ENCODE measurements around the gene SYNDIG1.

SYNDIG1 gene

GRCh38 chr20:24640686-24641085 lies 171.3 kb downstream of the SYNDIG1 start:
- no peak for DNase-seq

DNA sequence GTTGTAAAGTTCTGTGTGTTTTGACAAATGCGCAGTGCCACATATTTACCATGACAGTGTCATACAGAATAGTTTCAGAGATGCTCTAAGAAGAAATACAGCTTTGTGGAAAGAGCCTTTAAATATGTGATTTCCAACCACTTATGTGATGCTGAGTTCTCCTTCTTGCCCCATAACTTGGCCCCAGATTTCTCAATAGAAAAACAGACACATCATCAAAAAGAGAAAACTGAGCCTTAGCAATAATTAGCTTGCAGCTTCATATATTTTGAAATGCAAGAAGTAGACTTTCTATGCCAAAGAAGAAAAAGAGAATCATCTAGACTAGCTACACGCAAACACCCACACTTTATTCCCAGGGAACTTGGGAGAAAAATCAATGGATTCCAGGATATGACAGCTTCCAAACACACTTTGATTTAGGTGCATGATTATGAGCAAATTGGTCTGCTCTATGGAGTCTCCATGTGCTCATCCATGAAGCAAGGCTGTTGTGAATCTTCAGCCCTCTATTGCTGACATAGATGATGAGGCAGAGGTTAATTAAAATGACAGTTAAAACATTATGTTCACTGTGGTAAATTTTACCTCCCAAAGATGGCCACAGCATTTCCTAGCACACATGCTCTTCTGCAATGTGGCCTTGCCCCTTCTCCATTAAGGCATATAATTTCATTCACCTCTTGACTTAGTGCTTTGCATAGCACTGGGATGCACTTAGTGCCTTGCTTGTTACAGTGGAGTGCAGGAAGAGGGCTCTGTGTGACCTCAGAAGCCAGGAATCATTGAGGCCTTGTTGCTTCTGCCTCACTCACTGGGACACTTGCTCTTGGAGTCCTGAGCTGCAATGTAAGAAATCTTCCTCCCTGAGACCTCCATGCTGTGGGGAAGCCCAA lies 174.6 kb downstream of the SYNDIG1 start:
- no peak for DNase-seq

GRCh38 chr20:24646321-24646720 lies 176.9 kb downstream of the SYNDIG1 start:
- DNase-seq: no peak

GRCh38 chr20:24647713-24648112 lies 178.3 kb downstream of the SYNDIG1 start:
- DNase-seq: no peak

- no peak for DNase-seq
Measured at GRCh38 chr20:24648481-24648880, 179.1 kb downstream of the SYNDIG1 start.

- DNase-seq: no peak
Measured at GRCh38 chr20:24648919-24649318, 179.5 kb downstream of the SYNDIG1 start.

- DNase-seq: no peak
Measured at GRCh38 chr20:24649787-24650490, 180.5 kb downstream of the SYNDIG1 start.

DNA sequence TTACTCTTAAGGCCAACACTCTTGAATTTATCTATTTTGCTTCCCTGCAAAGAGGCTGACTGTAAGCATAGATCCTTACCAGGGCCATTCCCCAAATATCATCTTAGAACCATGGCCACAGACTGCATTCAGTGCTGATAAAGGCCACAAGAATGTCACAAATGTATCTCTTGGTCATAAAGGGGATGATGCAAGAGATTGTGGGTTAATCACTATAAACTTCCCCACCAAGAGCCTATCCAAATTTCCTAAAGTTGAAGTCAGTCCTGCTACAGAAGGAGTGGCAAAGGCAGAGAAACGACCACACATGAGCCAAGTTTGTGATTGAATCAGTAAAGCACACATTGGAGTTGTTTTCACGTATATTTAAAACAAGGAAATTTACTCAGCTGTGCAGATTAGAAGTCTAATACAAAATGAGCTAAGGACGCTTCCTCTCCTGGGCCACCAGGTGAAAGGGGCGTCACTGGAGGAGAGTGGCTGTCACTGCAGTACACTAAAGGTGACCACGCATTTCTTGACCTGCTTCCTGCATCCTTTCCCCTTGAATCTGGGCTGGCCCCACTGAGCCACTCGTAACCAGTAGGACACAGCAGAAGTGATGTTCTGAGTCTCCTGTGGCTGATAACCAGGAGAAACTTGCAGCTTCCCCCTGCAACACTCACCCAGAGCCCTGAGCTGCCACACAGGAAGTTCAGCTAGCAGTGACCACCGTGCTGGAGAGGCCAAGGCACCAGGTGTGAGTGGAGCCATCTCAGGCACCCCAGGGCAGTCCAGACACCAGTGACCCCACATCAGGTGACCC lies 181.9 kb downstream of the SYNDIG1 start:
- DNase-seq: no peak

DNA sequence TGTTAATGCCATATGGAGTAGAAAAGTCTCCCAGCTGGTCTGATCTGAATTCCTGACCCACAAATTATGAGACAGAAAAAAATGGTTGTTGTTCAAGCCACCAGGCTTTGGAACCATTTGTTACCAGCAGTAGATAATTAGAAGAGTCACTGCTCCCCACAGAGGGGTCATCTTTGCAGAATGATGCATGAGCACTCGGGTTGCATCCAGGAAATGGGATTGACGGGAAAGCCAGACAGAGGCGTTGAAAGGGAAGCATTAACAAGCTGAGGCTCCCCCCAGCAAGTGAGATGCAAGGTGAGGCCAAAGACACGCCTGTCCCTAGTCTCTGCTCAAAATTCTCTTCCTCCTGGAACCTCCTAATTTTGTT lies 182.5 kb downstream of the SYNDIG1 start:
- no peak for DNase-seq

DNA sequence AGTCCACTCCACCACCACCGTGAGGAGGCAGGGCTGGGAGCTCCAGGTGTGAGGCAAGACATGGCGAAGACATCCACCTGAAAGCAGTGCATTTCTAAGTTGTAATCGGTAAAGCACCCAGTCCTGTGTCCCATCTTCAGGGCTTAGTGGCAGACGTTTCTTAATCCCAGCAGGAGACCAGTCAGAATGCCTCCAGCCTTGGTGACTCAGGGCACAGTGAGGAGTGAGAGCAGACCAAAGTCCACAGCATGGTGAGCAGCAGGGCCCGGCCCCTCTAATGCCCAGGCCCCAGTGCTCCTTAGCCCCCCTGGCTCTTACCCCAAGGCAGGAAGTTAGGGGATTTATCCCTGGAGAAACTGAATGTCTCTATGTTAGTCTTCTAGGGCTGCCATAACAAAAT lies 183.9 kb downstream of the SYNDIG1 start:
- no peak for DNase-seq

- no peak for DNase-seq
Measured at GRCh38 chr20:24654425-24654824, 185.0 kb downstream of the SYNDIG1 start.

DNA sequence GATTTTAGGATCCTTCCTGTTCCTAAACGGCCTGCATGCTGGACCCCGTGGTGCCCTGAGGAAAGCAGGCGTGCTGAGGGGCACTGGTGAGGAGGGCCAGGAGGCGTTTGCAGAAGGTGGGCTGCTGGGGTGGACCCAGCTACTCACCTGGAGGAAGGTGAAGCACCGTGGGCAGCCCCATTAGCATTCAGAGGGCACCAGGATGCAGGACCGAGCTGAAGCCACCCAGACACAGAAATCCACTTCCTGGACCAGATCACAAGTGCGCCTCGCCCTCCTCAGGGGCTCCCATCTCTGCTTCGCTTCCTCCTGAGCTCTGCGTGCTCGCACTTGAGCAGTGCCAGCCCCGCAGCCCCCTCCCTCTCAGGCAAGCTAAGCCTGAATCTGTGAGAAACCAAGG lies 187.0 kb downstream of the SYNDIG1 start:
- DNase-seq: no peak

DNA sequence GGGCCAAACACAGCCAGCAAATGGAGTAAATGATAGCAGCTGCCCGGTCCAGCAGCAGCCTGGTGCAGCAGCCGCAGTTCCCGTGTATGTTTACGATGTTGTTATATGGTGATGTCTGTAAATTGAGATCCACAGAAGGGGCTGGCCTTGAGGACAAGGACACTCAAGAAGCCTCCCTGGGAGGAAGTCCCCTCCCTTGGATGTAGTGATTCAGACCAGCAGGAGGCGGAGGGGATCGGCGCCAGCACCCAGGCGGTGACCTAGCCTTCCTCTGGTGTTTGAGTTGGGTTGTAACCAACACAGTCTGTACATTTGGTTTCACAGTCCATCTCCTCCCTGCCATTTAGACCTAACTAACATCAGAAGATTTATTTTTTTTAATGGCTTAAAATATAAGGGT lies 187.8 kb downstream of the SYNDIG1 start:
- no peak for DNase-seq

GRCh38 chr20:24657878-24658620 lies 188.6 kb downstream of the SYNDIG1 start:
- no peak for DNase-seq

- no peak for DNase-seq
Measured at GRCh38 chr20:24658920-24659660, 189.7 kb downstream of the SYNDIG1 start.

DNA sequence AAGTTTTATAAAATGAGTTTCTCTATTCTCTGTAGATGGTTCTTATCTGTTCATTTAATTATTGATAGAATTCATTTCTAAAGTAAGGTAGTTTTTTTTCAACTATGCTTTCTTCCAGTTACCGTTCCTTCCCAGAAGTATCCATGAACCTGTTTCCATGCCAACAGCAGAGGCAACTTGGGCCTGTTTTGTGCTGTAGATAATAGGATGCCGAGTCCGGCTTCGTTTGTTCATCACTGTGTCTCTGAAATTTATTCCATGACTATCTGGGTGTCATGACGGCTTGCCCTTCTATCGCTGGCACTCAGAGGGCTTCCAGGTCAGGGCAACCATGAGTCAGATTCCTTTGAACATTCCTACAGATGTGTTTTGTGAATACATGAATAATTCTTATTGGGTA lies 190.4 kb downstream of the SYNDIG1 start:
- DNase-seq: no peak

DNA sequence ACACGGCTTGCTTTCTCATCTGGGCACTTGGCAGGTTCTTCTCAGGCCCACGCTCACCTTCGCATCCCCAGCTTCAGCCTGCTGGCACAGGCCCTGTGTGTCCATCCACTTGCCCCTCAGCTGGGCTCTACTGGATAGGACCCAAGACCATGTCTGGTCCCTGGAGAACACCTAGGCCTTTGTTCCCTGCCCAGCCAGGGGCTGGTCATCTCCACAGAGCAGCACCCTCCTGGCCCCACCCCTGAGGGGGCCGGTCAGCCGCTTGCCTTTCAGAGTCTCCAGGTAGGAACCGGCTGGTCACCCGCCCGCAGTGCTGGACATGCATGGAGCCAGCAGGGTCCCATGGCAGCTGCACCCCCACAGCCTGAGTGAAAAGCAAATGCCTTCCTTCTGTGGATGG lies 191.2 kb downstream of the SYNDIG1 start:
- DNase-seq: no peak

GRCh38 chr20:24661255-24661654 lies 191.8 kb downstream of the SYNDIG1 start:
- DNase-seq: no peak

GRCh38 chr20:24662322-24662721 lies 192.9 kb downstream of the SYNDIG1 start:
- no peak for DNase-seq

GRCh38 chr20:24662752-24663365 lies 193.4 kb downstream of the SYNDIG1 start:
- no peak for DNase-seq

GRCh38 chr20:24663496-24663895 lies 194.1 kb downstream of the SYNDIG1 start:
- no peak for DNase-seq
